GM20000 (cell line): Measurements from ENCODE around the gene KCP.

Experiments used
- DNase-seq: peaks from one replicate; pipeline ENCODE4 v3.0.0; 2012; ENCODE audit warnings: low spot score
- TF ChIP-seq, protein P1 (sequence below): IDR thresholded peaks from 2 replicates; pipeline ENCODE4 v1.5.1; 2012; ENCODE audit warnings: mild to moderate bottlenecking, control low read depth; ENCODE audit errors: extremely low read depth, missing control alignments

KCP gene

DNA sequence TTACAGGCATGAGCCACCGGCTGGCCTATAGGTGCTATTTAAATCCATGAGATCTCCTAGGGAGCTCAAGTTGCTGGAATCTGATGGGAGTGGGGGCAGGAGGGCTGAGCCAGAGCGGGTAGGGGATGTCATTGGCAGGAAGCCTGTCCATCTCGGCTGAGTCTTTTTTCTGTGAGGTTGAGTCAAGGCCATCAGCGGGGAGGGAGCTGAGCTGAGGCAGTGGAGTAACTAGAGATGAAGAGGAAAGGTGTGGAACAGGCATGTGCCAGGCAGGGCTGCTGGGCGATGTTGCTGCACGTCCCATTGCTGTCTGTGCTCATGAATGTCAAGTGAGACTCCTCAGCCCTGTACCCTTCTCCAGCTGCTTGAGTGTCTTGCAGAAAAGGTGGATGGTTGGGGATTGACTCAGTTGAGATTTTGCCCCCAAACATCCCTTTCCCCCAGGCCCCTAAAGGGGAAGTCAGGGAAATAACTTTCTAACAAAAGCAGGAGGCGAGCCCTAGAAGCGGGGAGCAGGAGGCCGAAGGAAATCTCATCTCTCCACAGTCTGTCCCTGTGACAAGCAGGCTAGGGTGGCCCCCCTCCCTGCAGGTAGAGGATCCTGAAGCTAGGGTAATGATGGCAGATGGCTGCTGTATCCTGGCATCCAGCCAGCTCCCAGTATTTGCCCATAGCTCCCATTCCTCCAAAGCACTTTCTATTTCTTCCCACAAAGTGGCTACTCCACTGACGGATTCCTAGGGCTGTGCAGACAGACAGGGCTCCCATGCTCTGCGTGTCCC, 42.5 kb downstream of the KCP start:
- no peak for DNase-seq
- TF ChIP-seq, protein P1, sequence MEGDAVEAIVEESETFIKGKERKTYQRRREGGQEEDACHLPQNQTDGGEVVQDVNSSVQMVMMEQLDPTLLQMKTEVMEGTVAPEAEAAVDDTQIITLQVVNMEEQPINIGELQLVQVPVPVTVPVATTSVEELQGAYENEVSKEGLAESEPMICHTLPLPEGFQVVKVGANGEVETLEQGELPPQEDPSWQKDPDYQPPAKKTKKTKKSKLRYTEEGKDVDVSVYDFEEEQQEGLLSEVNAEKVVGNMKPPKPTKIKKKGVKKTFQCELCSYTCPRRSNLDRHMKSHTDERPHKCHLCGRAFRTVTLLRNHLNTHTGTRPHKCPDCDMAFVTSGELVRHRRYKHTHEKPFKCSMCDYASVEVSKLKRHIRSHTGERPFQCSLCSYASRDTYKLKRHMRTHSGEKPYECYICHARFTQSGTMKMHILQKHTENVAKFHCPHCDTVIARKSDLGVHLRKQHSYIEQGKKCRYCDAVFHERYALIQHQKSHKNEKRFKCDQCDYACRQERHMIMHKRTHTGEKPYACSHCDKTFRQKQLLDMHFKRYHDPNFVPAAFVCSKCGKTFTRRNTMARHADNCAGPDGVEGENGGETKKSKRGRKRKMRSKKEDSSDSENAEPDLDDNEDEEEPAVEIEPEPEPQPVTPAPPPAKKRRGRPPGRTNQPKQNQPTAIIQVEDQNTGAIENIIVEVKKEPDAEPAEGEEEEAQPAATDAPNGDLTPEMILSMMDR, result no peak

DNA sequence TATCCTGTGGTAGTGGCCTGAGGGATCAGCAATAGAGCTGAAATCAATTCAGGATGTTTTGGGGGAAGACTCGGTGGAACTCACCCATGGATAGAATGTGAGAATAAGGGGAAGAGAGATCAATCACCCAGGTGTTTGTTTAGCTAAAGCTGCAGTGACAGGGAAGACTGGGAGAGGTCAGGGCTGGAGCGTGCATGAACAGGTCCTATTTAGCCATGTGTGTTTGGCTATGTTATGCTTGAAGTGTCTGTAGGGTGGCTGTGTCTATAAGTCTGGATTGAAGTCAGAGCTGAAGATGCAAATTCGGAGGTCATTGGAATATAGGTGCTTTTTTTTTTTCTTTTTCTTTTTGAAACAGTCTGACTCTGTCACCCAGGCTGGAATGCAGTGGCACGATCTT, 43.3 kb downstream of the KCP start:
- TF ChIP-seq, protein P1, result no peak
- no peak for DNase-seq

DNA sequence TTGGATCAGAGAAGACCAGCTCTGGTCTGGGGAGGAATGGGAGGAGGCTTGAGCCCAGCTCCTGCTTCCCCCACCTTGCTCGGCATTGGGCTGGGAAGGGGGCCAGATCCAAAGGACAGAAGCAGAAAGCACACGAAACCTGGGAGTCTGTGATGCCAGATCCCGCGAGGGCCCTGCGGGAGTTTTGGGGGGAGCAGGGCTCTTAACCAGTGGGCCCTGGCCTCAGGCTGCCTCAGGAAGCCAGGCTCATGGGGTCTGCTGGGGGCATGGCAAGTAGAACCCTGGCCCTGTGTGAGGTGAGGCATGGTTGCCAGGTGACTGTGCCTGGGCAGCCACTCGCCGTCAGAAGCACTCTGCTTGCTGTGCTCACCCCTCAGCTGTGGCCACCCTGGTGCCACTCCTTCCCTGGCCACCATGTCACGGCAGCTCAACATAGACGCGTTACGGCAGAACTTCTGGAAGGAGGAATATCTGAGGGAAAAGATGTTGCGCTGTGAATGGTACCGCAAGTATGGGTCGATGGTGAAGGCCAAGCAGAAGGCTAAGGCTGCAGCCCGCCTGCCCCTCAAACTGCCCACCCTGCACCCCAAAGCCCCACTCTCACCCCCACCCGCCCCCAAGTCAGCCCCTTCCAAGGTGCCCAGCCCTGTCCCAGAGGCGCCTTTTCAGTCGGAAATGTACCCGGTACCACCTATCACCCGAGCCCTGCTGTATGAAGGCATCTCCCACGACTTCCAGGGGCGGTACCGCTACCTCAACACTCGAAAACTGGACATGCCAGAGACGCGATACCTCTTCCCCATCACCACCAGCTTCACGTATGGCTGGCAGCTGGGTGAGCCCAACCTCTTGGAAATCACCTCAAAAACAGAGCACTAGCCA, 44.3 kb downstream of the KCP start:
- no peak for DNase-seq
- TF ChIP-seq, protein P1, result no peak

DNA sequence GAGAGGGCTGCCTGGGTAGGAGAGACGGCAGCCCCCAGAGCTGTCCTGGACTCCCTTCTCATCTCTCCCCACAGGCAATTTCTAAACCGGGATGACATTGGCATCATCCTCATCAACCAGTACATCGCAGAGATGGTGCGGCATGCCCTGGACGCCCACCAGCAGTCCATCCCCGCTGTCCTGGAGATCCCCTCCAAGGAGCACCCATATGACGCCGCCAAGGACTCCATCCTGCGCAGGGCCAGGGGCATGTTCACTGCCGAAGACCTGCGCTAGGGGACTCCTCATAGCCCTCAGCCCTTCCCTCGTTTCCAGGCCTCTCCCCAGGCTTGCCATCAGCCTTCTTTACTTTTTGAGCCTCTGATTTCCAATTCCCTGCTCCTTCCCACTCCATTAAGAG, 45.2 kb downstream of the KCP start:
- TF ChIP-seq, protein P1, result no peak
- DNase-seq, result no peak

DNA sequence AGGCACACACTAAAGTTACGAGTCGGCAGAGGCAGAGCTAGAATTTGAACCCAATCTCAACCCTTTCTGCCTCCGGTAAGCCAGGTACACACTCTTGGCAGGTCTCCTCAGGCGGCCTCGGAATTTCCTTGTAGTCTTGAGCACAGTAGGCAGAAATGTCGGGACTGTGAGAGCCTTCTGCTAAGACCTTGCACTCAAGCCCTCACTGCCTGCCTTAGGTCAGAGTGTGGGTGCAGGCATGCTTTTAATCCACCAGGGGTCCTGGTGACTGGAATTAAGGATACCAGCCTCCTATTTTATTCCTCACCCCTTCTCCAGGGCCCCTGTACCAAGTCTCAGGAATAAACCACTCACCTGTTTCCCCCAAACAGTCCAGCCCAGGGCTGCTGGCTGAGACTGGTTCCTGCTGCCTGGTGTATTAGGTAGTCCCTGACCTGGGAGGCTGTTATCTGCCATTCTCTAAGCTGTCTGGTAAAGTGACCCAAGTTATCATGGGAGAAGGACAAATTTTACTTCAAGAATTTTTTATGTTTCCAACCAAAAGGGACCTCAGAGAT, 47.0 kb downstream of the KCP start:
- TF ChIP-seq, protein P1, result peak; percentile 33
- DNase-seq, result peak; percentile 80

DNA sequence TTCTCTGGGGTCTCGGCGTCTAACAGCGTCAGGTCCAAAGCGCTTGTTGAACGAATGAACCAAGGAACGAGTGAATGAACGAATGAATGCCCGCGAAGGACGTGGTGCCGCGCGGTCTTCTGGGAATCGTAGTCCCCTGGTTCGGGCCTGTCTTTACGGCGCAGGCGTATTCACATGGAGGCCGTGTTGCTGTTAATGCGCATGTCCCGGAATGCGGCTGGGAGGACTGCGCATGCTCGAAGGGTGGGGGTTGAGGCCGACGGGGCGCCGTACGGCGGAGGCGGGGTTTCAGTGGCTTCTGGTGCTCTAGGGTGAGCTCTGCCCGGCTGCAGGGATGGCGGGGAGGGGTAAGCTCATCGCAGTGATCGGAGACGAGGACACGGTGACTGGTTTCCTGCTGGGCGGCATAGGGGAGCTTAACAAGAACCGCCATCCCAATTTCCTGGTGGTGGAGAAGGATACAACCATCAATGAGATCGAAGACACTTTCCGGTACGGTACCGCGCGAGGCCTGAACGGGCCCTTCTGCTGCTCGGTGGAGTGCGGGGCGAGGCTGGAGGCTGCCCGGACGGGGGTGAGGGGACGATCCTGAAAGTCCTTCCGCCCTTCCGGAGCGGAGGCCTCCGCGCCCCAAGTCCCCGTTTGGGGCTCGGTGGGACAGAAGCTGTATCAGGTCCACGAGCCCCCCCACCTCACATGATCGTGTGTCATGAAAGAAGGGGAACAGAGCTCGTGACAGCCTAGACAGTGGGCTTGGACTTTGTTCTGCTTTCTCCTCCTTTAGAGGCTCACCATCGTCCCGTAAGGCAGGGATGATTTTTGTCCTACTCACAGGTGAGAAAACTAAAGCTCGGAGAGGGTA, 47.7 kb downstream of the KCP start, which contains the start of gene ATP6V1F:
Gene ATP6V1F (plus strand): TSS at position 286 of the 862 bp plus-strand sequence. CDS start 49 bp downstream, at position 335.
- DNase-seq, result peak; percentile 99
- TF ChIP-seq, protein P1, result no peak
